HG03066 (cell line): ENCODE data around the gene PRSS22.

ENCODE experiments used
- ATAC-seq: cut with Tn5 transposase; IDR thresholded peaks from one replicate; pipeline ENCODE4 v1.9.1; 2021; ENCODE audit warnings: low read depth; ENCODE audit not compliant: unreplicated experiment

The PRSS22 gene

DNA sequence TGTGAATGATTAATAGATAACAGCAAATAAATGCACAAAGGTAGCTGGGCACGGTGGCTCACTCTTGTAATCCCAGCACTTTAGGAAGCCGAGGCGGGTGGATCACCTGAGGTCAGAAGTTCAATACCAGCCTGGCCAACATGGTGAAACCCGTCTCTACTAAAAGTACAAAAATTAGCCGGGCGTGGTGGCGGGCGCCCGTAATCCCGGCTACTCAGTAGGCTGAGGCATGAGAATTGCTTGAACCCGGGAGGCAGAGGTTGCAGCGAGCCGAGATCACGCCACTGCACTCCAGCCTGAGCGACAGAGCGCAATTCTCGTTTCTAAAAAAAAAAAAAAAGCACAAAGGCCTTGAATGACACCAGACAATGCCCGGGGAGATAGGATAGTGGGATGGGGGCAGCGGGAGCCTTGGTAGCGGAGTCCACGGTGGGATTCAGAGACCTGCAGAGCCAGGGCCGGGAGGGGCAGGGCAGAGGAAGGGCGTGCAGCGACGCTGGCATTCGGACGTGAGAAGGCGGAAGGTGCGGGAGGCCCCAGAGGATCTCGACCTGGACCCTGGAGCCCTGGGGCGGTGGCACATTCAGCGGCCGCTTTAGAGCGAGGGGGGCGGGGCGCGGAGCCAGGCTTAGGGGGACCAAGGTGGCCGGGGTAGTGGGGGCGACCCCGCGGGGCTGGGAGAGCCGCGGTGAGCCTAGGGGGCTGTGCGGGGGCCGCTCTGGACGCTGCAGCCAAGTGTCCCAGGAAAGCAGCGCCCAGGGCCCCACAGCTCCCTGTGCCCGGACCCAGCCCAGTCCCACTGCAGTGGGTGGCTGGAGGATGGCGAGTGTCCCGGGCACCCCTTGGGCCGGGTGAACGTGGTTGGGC is 24.0 kb upstream of the PRSS22 start:
- no peak for ATAC-seq

GRCh38 chr16:2879854-2880508 is 22.0 kb upstream of the PRSS22 start:
- no peak for ATAC-seq

- no peak for ATAC-seq
Observed at GRCh38 chr16:2874912-2875362, 17.0 kb upstream of the PRSS22 start.

GRCh38 chr16:2874032-2874911 is 16.3 kb upstream of the PRSS22 start:
- ATAC-seq: no peak

GRCh38 chr16:2871926-2872325 is 14.0 kb upstream of the PRSS22 start:
- no peak for ATAC-seq

GRCh38 chr16:2867987-2868789 is 10.2 kb upstream of the PRSS22 start:
- peak; percentile 88 for ATAC-seq

DNA sequence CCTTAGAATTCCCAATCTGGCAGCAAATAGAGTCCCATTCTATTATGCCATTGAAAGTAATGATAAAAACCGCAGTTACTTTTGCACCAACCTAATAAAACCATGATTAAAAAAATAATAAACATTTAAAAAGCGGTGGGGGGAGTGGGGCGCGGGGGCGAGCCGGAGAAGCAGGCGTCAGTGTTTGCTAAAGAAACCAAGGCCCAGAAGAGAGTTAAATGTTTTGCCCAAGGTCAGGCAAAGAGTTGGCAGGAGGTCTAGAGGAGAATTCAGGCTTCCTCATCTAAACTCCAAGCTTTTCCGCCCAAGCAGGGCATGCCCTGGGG is 9.7 kb upstream of the PRSS22 start:
- ATAC-seq: no peak

GRCh38 chr16:2866431-2866830 is 8.5 kb upstream of the PRSS22 start:
- ATAC-seq: no peak

DNA sequence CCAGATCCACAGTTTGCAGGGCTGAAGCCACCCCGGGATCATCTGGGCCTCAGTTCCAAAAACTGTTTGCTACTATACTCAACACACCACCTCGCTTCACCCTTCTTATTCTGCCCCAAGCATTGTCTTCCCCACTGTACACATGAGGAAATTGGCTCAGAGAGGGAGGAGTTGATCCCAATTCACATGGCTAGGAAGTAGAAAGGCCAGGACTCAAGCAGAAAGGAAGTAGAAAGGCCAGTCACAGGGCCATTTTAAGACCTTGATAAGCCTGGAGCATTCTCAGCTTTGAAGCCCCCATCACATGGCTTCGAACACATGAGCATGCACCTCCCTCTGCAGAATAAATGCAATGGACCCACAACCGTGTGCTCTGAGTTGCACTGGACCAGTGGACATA is 7.7 kb upstream of the PRSS22 start:
- ATAC-seq: no peak

- no peak for ATAC-seq
Observed at GRCh38 chr16:2860826-2861567, 3.0 kb upstream of the PRSS22 start.

DNA sequence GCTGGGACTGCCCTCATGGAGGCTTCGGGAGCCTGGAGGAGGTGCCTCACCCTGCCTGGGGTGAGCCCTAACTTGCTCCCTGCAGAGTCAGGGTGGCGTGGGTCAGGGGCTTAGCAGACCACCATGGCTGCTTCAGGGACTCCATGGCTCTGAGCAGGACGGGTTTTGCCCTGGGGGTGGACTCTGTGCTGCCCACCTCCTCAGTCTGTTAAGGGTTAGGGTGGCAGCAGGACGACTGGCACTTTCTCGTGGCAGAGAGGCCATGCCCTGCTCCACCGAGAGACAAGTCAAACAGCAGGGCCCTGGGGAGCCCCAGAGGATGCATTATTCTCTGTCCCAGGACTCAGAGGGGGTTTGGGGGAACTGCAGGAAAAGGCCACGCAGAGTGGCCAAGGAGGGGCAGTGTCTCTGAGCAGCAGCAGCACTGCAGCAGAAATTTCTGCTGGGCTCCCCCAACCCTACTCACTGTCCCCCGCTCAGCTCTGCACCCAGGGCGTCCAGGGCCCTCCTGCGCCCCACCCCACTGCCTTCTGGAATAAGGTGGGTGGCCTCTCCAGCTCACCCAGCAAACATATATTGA is 1.8 kb upstream of the PRSS22 start:
- ATAC-seq: no peak

DNA sequence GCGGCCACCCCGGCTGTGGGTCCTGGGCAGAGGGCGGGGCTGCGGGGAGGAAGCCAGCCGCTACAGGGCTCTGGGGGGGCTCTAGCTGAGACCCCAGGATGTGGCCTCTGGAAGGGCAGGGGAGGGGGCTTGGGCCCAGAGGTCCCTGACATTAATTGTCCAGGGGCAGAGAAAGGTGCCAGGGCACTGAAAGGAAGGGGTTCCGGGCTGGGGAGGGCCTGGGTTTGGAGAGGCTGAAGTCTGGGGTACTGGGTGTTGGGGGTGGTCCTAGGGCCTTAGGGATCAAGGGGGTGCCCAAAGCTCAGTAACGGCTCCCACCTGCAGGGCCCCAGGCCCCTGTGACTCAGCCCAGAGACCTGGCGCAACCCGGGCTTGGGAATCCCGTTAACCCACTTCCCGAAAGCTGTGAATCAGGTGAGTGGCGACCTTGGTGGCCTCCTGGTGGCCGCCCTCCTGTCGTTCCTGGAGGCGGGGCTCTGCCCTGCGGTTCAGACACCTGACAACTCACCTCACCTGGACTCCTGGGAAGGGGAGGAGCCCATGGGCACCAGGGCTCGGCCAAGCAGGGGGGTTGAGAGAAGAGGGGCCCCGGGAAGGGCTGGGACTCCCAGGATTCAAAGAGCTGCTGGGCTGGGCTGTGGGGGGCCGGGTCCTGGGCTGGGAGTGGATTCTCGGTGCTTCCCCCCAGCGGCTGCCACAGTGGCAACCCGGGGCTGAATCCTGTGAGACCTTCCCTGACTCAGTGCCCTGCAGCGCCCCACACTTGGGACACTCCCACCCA is 465 bp upstream of the PRSS22 start:
- ATAC-seq: no peak

DNA sequence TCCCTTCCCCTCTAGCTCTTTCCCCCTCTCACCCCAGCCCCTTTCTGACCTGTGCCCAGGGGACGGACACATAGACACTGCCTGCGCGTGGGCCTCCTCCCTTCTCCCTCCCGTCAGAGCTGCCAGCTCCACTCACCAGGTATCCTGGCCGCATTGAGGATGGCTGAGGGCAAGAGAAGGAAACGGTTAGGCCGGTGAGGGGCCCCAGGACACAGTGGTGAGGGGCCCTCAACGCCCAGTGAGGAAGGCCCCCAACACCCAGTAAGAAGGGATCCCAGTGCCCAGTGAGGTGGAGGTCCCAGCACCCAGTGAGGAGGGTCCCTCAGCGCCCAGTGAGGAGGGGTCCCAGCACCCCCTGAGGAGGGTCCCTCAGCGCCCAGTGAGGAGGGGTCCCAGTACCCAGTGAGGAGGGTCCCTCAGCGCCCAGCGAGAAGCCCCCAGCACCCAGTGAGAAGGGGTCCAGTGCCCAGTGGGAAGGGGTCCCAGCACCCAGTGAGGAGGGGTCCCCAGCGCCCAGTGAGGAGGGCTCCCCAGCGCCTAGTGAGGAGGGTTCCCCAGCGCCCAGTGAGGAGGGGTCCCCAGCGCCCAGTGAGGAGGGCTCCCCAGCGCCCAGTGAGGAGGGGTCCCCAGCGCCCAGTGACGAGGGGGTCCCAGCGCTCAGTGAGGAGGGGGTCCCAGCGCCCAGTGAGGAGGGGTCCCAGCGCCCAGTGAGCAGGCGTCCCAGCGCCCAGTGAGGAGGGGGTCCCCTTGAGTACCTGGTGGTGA is 1.1 kb downstream of the PRSS22 start:
- no peak for ATAC-seq

GRCh38 chr16:2856061-2856670 is 1.8 kb downstream of the PRSS22 start:
- no peak for ATAC-seq

GRCh38 chr16:2855536-2855935 is 2.4 kb downstream of the PRSS22 start:
- no peak for ATAC-seq

GRCh38 chr16:2854700-2855309 is 3.2 kb downstream of the PRSS22 start:
- ATAC-seq: no peak

DNA sequence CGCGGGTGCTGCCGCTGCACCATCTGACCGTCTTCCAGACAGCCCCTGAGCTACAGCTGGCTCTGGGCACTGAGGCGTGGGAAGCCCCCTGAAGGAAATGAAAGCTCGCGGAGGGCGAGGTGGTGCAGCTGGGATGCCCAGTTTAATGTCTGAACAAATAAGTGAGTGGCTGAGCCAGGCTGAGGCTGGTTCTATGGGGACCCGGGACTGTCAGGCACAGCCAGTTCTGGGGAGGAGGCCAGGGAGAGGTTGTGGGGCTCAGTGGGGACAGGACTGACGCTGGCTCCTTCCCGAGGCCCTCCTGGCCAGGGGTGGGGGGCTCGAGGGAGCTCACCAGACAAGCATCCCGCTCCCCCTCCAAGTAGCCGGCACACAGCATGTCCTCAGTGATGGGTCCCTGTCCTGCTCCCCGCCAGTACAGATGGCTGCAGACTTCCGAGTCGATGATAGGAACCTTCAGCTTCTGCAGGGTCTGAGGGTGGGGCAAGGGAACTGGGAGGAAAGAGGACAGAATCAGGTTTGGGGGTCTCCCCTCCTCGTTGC is 4.4 kb downstream of the PRSS22 start:
- ATAC-seq: no peak
